B cell (primary cell): ENCODE measurements around the gene CPS1. TPM values are rescaled to one million over a fixed set of nuclear protein-coding genes. Genes with fewer than 3 reads are reported as not detected.

Experiments
- ATAC-seq: fragments of 200-7000 bp; cut with Tn5 transposase; one replicate; pipeline ENCODE4 v1.10.0; 2021; ENCODE audit warnings: low read depth, mild to moderate bottlenecking, moderate number of reproducible peaks, moderate library complexity
- CTCF ChIA-PET: fragments of 350-600 bp; sonication (Branson Sonifier 250); formaldehyde crosslinking; loops from one replicate; lab custom pipeline; 2021; ENCODE audit warnings: antibody characterized with exemption, inconsistent platforms; lab: Charles Lee
- POLR2A ChIA-PET: fragments of 350-600 bp; sonication (Branson Sonifier 250); formaldehyde crosslinking; loops from one replicate; lab custom pipeline; 2021; ENCODE audit warnings: antibody characterized with exemption; lab: Charles Lee
- DNase-seq: peaks from one replicate; pipeline ENCODE4 v3.0.0; 2013
- H2AFZ ChIP-seq: 2 replicates; pipeline ENCODE4 v1.6.1; 2012; ENCODE audit warnings: mild to moderate bottlenecking, low read depth, low read length; ENCODE audit not compliant: insufficient read depth, poor library complexity, severe bottlenecking
- H3K27ac ChIP-seq, 2 donors: 1 replicate in 1 of 2; 2 replicates in 1 of 2; pipeline ENCODE4 v1.5.1; 2012 to 2013; ENCODE audit warnings: low read length in 2 of 2, mild to moderate bottlenecking in 2 of 2, moderate library complexity in 1 of 2
- H3K27me3 ChIP-seq, 4 experiments: fragments of 200-600 bp in 1 of 4; sonication (generic) in 1 of 4; replicated peaks in 1 of 4; 1 replicate in 2 of 4; 2 replicates in 2 of 4; pipeline versions ENCODE4 v1.6.1 to v1.7.0; 2013 to 2016; ENCODE audit warnings: low read length in 3 of 4, mild to moderate bottlenecking in 2 of 4, mixed read lengths in 1 of 4, moderate library complexity in 1 of 4; ENCODE audit not compliant: insufficient read depth in 4 of 4, control insufficient read depth in 3 of 4; ENCODE audit errors: control extremely low read depth in 1 of 4
- H3K36me3 ChIP-seq, 2 experiments: replicated peaks in 1 of 2; 1 replicate in 1 of 2; 2 replicates in 1 of 2; pipeline versions ENCODE4 v1.6.1 to v1.7.1; 2013; ENCODE audit warnings: low read length in 1 of 2; ENCODE audit not compliant: insufficient read depth in 2 of 2, control insufficient read depth in 1 of 2; ENCODE audit errors: control extremely low read depth in 1 of 2, extremely low read depth in 1 of 2
- H3K4me1 ChIP-seq, 2 donors: fragments of 200-600 bp in 1 of 2; sonication (generic) in 1 of 2; 1 replicate in 1 of 2; 2 replicates in 1 of 2; pipeline versions ENCODE4 v1.5.1 to v1.6.1; 2013 to 2017; ENCODE audit warnings: low read length in 2 of 2; ENCODE audit not compliant: control insufficient read depth in 2 of 2, insufficient read depth in 2 of 2
- H3K4me2 ChIP-seq: replicated peaks from 2 replicates; pipeline ENCODE3; 2012; ENCODE audit warnings: mild to moderate bottlenecking, low read depth, low read length; ENCODE audit not compliant: poor library complexity, severe bottlenecking
- H3K4me3 ChIP-seq, 5 experiments: fragments of 200-600 bp in 1 of 5; sonication (generic) in 1 of 5; 1 replicate in 3 of 5; 2 replicates in 2 of 5; pipeline versions ENCODE4 v1.5.1 to v1.7.0; 2011 to 2016; ENCODE audit warnings: low read length in 4 of 5, mild to moderate bottlenecking in 4 of 5, low read depth in 2 of 5, control low read depth in 1 of 5, moderate library complexity in 1 of 5; ENCODE audit not compliant: insufficient read depth in 1 of 5; ENCODE audit errors: control extremely low read depth in 1 of 5, extremely low read depth in 1 of 5
- H3K79me2 ChIP-seq: fragments of 200-600 bp; sonication (generic); one replicate; pipeline ENCODE4 v1.6.0; 2016; ENCODE audit warnings: low read length; ENCODE audit not compliant: control insufficient read depth, insufficient read depth
- H3K9ac ChIP-seq: fragments of 200-600 bp; sonication (generic); 2 replicates; pipeline ENCODE4 v1.6.1; 2017; ENCODE audit warnings: mild to moderate bottlenecking, low read length, moderate library complexity
- H3K9me3 ChIP-seq, 3 donors: one replicate each; pipeline versions ENCODE4 v1.6.1 to v1.7.1; 2013; ENCODE audit warnings: low read length in 2 of 3; ENCODE audit not compliant: control insufficient read depth in 2 of 3, insufficient read depth in 1 of 3; ENCODE audit errors: control extremely low read depth in 1 of 3
- H4K20me1 ChIP-seq: 2 replicates; pipeline ENCODE4 v1.6.0; 2012; ENCODE audit warnings: mild to moderate bottlenecking, low read length; ENCODE audit not compliant: insufficient read depth, control insufficient read depth, poor library complexity, severe bottlenecking
- H3K27ac Mint-ChIP-seq: one replicate; pipeline ENCODE4 v1.8.0; 2021; ENCODE audit warnings: mixed read lengths
- H3K27me3 Mint-ChIP-seq: one replicate; pipeline ENCODE4 v1.8.0; 2021; ENCODE audit warnings: mixed read lengths
- H3K4me1 Mint-ChIP-seq: one replicate; pipeline ENCODE4 v1.8.0; 2021; ENCODE audit warnings: mixed read lengths
- H3K4me3 Mint-ChIP-seq: one replicate; pipeline ENCODE4 v1.8.0; 2021; ENCODE audit warnings: mixed read lengths
- H3K9me3 Mint-ChIP-seq: one replicate; pipeline ENCODE4 v1.8.0; 2022; ENCODE audit warnings: mixed read lengths; ENCODE audit not compliant: insufficient read depth
- CTCF ChIP-seq: fragments of 200-600 bp; IDR thresholded peaks from one replicate; pipeline ENCODE4 v1.8.0; 2022; ENCODE audit warnings: antibody characterized with exemption, mild to moderate bottlenecking
- EZH2 ChIP-seq: IDR thresholded peaks from 2 replicates; pipeline ENCODE4 v1.6.1; 2012; ENCODE audit warnings: borderline replicate concordance, low read depth, mild to moderate bottlenecking, moderate library complexity, low read length; ENCODE audit not compliant: insufficient read depth, poor library complexity, severe bottlenecking
- WGBS: methylation state at CpG from one replicate; pipeline ENCODE4 v1.1.5; 2013; ENCODE audit warnings: missing lambda C conversion rate; ENCODE audit not compliant: insufficient coverage; 5-methylcytosine and 5-hydroxymethylcytosine counted together
- intact Hi-C: fragments of 100-400 bp; cut with micrococcal nuclease; formaldehyde crosslinking; loops from one replicate; pipeline ENCODE4 v1.10.0; 2022
- polyA plus RNA-seq: library from polyadenylated mRNA; depleted of rRNA; stranded (reverse); fragments of >200 nt; gene quantifications from 2 replicates; pipeline ENCODE4 v1.2.3, GENCODE V29; 2012
- total RNA-seq, 2 donors: library from RNA; stranded (reverse); fragments of 120-200 nt in 1 of 2; gene quantifications; 1 replicate in 1 of 2; 2 replicates in 1 of 2; pipeline versions ENCODE4 v1.2.3 to v1.2.4, GENCODE V29; 2013 to 2022

The CPS1 gene
- total and polyA plus RNA-seq, 2 donors (not counting 1 experiment from before 2014, with no cell fraction given): 0.12 to 0.25 TPM

- H3K79me2 ChIP-seq: no peaks in the 10 kb centered on the region
- CTCF ChIA-PET: no interaction called here
- no peak overlapping the region for H3K9ac ChIP-seq
- no peaks in the 10 kb centered on the region for H3K4me1 ChIP-seq
- Mint-ChIP-seq H3K4me1 (no peaks in the 10 kb centered on the region), H3K27ac (no peak overlapping the region), H3K27me3 (peaks cover 14% of the 10 kb centered on the region), H3K4me3 (no peak overlapping the region), H3K9me3 (no peaks in the 10 kb centered on the region)
- intact Hi-C loops: no loop called here
- WGBS: 80% methylated on average over 1 of the region's 2 CpGs
- no peak overlapping the region for H3K27ac ChIP-seq
- H2AFZ ChIP-seq: no peak overlapping the region
- H3K4me2 ChIP-seq: no peak overlapping the region
- TF ChIP-seq CTCF (no peak), EZH2 (no peak)
- no peaks in the 10 kb centered on the region for H3K9me3 ChIP-seq
- ATAC-seq: no peak
- H3K36me3 ChIP-seq: no peaks in the 10 kb centered on the region
- no peak overlapping the region for H3K4me3 ChIP-seq
- H3K27me3 ChIP-seq: no peaks in the 10 kb centered on the region
- POLR2A ChIA-PET: no interaction called here
- DNase-seq: no peak
- H4K20me1 ChIP-seq: no peaks in the 10 kb centered on the region
Observed at GRCh38 chr2:210568108-210568507, 11.7 kb downstream of the CPS1 start.

DNA sequence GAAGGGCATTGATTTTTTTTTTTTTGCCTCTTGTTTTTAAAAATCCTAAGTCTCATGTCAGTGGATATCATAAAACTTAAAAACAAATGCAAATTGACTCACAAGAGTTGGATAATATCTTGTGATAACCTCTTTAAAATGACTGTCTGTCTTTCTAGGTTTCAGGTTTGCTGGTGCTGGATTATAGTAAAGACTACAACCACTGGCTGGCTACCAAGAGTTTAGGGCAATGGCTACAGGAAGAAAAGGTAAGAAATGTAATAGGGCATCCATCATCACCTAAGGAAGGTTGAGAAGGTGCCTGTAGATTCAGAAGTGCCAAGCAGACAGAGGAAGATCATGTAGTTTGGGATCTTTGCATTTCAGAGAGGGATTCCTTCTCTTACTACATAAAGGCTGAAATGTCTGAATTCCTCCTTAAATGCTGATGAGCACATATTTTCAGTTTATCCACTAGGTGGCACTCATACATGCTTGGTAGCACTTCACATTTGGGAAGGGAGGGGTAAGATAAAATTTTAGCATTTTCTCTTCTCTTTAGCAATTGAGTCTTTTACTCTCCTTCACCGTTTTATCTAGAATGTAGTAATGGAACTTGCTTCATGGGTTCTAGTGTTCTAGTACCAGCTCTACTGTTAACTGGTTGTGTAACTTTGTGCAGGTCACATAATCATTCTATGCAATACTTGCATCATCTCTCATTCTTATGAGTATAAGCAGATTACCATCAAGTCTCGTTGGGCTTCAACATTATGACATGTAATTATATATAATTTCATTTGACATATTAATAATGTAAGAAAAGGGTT is 21.1 kb downstream of the CPS1 start:
- TF ChIP-seq CTCF (peak; percentile 80), EZH2 (no peak)
- H3K79me2 ChIP-seq: no peaks in the 10 kb centered on the region
- Mint-ChIP-seq H3K4me1 (no peaks in the 10 kb centered on the region), H3K27me3 (no peaks in the 10 kb centered on the region), H3K4me3 (no peak overlapping the region), H3K9me3 (no peaks in the 10 kb centered on the region), H3K27ac (no peak overlapping the region)
- intact Hi-C loops: loop anchor here (5.0 kb wide), 2 partner anchors 130 to 1990 kb away; no protein-coding TSS in a partner anchor
- DNase-seq (peak; percentile 39), ATAC-seq (no peak)
- H3K27me3 ChIP-seq: no peaks in the 10 kb centered on the region
- no peak overlapping the region for H2AFZ ChIP-seq
- H4K20me1 ChIP-seq: no peaks in the 10 kb centered on the region
- no peaks in the 10 kb centered on the region for H3K4me1 ChIP-seq
- no peaks in the 10 kb centered on the region for H3K9me3 ChIP-seq
- no CpG with 5 or more reads among the region's 2 CpGs for WGBS
- H3K4me2 ChIP-seq: no peak overlapping the region
- H3K36me3 ChIP-seq: no peaks in the 10 kb centered on the region
- H3K9ac ChIP-seq: no peak overlapping the region
- H3K27ac ChIP-seq: no peak overlapping the region
- no peak overlapping the region for H3K4me3 ChIP-seq
- CTCF ChIA-PET: interaction anchor here (1.5 kb wide), 1 partner anchor 10 kb away, joined by 5 read pairs; no protein-coding TSS in a partner anchor
- POLR2A ChIA-PET: no interaction called here
